Activated T-helper 1 cell treated with anti-CD3 and anti-CD28 coated beads, Interleukin-2, amount 50 U/mL, for 16 hours (primary cell): ENCODE measurements around the gene SLC19A3.
"Not testable (repeated sequence)": the region's sequence is repeated elsewhere in the genome, so short reads cannot be mapped to it uniquely, and the experiment has no call there.

ENCODE experiments used
- DNase-seq, 2 donors: peaks; one replicate each; pipeline ENCODE4 v3.0.0-alpha.2; 2020; ENCODE audit warnings: low read depth in 1 of 2, low spot score in 1 of 2

SLC19A3 gene

DNA sequence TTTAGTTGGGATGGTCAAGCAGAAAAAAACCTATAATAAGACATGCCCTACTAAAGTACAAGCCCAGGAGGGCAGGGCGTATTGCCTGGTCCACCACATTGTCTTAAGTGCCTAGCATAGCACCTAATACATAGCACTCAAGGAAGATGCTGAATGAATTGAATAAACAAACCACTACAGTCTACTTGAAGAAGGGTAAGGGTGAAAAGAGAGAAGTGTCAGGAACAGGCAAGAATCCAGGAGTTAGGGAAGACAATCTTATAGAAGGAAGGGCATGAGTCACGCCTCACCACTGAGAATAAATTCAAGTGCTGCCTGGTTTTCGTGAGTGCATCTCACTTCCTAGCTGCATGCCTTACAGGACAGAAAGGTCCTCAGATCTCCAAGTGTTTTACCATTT, 13.9 kb downstream of the SLC19A3 start:
- no peak for DNase-seq

DNA sequence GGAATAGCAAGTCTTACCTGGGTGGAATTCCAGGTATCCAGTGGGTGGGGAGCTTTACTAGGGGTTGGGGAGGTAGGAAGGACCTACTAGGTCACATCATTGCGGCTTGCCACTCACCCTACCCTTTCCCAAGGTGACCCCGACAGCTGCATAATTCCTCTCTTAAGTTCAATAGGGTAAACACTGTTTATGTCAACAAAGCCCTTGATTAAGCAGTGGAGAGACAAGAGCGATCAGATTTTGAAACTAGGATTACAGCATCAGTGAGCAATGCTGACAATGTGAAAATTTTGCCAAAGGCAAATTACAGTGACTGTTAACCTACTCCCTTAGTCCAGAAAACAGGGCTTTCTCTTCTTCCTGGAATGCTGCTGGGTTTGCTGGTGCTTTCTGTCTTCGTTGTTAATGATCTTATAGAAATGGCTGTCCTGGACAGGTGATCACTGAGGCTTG, 14.5 kb downstream of the SLC19A3 start:
- DNase-seq = no peak

DNA sequence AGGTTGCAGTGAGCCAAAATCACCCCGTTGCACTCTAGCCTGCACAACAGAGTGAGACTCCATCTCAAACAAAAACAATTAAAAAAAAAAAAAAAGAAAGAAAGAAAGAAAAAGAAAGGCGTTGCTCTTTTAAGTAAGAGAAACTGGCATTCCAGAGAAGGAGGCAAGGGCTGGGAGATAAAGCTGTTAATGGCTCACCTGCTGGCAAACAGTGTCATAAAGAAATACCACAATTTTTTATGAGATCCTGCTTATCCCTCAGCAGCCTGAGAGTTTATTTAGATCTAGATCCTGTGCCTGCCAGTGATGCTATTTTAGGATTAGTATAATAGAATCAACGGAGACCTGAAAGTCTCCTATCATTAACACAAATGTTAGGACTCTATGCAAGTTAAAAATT, 16.3 kb downstream of the SLC19A3 start:
- DNase-seq = no peak

DNA sequence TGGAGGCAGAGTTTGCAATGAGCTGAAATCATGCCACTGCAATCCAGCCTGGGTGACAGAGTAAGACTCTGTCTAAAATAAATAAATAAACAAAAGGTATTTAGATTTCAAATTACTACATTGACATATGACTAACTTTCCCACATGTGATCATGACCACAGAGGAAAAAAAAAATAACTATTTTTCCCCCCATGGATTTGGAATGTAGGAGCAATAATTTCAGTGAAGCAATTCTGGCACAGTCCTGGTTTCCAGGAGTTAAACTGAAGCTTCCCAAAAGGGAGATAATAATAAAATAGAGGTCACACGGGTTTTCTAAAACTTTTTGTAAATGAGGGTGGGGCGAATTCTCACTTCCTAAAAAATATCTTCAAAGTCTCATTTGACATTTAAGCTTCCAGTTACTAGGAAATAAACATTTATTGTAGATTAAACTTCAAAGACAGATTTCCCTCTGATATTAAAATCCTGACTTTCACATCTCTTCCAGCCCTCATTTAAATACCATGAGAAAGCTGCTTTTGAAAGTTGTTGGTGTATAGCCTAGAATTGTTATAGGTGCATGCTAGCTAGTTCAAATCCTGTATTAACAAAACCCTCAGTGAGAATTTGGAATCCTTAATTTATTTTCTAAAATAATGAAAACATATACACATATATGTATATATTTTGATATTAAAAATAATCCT, 20.7 kb downstream of the SLC19A3 start:
- DNase-seq = no peak

DNA sequence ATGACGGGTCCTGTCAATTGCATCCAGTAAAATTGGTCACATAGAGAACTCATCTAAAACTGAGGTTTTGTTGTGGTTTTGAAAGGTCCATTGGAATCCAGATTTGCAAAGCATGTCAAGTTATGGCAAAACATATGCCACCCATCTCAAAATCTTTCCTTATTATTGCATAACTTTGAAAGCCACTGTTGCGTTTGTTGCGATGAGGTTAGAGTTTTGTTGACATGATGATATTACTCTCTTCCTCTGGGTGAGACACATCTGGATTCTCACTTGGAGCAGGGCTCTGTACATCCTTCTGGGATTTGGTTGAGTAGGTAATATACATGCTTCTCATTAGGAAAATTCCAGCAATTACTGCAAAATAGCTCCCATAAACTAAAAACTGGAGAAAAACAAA, 30.6 kb downstream of the SLC19A3 start:
- DNase-seq = no peak

DNA sequence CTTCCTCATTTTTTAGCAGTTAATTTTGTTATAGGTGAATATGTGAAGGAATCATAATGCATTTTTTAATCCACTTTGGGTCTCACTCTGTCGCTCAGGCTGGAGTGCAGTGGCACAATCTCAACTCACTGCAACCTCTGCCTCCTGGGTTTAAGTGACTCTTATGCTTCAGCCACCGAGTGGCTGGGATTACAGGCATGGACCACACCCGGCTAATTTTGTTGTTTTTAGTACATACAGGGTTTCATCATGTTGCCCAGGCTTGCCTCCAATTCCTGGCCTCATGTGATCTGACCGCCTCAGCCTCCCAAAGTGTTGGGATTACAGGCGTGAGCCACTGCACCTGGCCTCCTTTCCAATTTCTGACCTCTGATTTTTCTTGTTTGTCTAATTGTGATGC, 33.6 kb downstream of the SLC19A3 start:
- DNase-seq = no peak

DNA sequence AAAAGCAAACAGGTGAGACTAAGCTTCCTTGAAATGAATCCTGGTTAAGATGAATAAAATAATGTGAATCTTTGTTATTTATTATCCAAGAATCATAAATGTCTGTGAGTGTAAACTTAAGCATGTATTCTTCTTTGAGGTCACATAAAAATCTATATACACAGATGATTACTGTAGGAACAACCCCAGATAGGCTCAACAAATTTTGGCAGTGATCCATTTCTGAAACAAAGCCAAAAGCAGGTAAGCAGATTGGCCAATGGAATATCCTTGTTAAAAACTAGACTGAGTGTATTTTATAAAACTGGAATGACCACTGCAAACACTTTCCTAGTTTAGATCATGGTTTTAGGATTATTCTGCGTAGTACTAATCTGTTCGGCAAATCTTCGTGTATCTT, 39.9 kb downstream of the SLC19A3 start:
- DNase-seq = no peak

DNA sequence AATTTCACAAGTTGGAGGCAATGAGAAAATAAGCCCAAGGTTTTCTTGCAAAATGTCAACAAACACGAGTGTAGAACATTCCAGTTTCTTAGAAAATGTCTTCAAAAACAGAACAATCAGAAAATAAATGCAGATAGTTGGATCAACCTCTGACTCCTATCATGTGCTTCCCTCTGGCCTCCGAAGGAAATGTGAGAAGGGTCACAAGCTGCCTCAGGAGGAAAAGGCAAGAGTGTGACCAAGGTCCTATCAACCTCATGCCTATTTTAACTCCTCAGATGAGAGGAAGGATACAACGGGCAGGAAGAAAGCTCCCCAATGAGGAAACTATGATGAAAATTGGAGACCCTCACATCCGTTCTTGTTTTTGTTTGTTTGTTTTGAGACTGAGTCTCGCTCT, 43.3 kb downstream of the SLC19A3 start:
- DNase-seq = no peak

DNA sequence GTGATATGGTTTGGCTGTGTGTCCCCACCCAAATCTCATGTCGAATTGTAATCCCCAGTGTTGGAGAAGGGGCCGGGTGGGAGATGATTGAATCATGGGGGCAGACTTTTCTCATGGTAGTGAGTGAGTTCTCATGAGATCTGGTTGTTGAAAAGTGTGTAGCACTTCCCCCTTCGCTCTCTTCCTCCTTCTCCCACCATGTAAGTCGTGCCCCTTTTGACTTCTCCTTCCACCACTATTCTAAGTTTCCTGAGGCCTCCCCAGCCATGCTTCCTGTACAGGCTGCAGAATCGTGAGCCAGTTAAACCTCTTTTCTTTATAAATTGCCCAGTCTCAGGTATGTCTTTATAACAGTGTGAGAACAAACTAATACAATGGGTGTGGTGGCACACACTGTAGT, 44.2 kb downstream of the SLC19A3 start:
- DNase-seq = not testable (repeated sequence)

DNA sequence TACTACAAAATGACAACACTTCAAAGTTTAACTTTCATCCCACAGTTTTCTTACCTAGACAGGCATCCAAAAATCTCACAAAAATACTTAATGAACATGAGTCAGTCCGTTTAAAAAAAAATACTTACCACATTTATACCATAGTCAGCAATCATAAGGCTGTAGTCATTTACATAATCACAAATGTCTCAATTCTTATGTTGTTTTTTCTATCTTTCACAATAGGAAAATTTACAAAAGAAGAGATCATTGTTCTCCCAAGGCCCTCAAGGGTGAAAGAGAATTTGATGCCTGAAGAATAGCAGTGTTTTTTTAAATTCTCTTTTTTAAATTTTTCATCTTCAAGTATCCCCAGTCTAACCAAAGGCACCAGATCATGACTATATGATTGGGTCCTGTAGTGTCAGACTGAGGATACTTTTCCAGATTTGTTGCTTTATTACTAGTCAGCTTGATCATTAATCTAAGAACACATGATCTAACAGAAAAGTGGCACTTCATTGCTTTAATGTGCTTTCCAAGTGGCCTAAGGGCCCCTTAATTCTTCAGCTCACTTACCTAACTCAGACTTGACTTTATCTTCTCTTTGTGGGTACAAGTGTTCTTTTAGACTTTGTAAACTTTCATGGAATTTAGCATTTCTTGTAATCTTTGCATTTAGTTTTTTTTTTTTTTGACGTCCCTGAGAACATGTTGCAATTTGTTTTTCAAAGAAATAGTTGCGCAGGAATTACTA, 46.5 kb downstream of the SLC19A3 start:
- DNase-seq = no peak

DNA sequence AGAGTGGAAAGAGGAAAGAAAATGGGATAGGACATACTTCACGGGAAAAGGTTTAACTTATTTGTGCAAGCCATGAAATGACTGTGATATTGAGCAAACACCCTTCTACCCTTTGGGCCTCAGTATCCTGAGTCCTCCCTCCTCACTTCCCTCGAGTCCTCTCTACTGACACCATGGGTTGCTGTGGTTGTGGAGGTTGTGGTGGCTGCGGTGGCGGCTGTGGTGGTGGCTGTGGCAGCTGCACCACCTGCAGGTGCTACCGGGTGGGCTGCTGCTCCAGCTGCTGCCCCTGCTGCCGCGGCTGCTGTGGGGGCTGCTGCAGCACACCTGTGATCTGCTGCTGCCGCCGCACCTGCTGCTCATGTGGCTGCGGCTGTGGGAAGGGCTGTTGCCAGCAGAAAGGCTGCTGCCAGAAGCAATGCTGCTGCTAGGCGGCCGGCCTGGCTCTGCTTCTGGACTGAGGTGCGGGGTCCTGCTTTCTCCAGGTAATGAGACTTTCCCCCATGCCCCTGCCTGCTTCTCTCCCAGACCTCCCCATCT, 51.1 kb downstream of the SLC19A3 start, which contains the start of gene SCYGR5:
Gene SCYGR5, plus strand, starts transcription at position 174 of the 540 bp plus-strand sequence. Its CDS starts 0 bp downstream, at position 174.
- DNase-seq = not testable (repeated sequence)

DNA sequence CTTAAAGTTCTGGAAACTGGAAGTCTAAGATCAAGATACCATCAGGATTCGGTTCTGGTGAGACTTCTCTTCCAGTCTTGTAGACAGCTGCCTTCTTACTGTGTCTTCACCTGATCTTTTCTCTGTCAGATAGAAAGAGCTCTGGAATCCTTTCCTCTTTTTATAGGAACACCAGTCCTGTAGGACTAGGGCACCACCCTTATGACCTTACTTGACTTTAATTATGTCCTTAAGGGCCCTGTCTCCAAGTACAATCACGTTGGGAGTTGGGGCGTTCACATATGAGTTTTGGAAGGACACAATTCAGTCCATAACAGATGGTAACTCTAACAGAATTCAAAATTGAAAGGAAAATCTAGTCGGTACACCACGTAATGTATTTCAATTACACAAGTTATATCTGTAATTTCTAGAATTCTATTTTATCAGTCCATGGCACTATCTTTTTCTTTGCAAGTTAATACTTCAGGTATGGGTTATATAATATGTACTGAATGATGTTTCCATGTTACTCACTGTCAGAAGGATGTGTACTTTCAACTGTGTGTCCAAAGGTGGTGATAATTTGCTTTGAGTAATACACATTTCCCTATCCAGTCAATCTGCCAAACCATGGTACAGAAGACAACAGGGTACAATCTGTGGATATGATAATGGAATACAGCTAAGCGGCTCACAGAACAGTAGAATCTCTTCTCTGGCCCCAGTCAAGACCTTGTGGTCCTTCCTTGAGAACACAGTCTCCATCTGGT, 52.5 kb downstream of the SLC19A3 start:
- no peak for DNase-seq

DNA sequence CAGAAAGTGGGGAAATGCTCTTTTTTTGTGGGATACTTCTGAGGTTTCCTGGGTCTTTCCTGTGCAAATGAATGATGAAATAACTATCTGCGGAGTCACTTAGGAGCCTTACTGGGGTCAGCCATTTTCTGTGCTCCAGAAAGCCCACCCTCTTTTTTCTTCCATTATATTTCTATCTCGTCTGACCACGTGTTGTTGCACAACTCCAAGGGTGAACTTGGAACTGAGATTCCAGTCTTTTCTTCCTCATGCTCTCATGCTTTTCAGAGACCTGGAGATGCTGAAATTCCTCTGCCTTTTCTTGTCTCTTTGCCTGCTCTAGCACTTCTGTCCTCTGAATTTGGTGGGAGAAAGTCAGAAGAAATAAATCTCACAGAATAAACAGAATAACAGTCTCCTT, 56.0 kb downstream of the SLC19A3 start:
- no peak for DNase-seq

DNA sequence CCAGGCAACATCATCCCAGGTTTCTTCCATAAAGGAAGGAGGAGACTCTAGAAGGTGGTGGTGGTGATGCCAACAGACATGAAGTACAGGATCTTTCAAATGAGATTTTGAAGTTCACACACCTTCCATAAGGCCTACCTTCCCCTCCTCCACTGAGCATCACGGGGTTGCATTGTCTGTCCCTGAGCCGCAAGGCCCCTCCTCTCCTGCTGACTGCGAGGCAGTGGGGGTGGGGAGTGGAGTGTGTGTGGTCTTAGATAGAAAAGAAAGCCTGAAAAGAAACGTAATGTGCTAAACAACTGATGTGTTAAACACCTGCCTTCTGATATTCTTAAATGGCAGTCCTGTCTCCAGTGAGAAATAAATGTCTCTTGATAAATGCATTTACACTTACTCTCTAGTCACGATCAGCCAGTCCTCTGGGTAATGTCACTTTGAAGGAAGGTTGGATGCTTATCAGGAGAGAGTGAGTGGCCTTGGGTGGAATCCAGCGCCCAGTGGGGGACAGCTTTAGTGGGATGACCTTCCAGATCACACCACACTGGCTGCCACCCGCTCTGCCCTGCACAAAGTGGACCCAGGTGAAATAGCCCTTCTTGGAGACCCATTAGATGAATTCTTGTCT, 56.7 kb downstream of the SLC19A3 start:
- DNase-seq = no peak

DNA sequence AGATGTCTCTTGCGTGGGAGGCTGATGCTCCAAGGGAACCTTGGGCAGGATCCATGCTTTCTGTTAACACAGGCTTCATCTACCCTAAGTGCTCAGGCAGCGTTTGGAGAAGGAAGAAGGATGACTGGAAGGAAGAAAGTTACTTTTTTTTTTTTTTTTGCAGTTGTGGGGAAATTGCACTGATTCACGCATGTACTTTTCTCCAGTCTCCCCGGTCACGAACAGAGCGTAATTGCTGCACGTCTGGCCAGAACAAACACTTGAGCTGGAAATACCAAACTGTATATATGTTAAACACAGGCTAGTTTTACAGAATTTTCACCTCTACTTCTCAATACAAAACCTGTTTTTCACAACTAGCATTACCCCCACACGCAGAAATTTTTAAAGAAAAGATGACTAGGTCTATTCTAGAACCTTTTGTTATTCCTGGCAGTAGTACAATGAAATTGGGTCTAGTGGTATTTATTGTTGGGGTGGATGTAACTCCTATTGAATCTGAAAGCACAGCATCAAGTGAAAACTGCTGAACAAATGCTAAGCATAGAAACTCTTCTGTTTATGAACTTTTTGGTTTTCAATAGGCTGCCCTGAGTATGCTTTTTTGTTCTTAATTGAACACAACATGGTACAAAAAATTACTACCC, 60.5 kb downstream of the SLC19A3 start:
- no peak for DNase-seq

DNA sequence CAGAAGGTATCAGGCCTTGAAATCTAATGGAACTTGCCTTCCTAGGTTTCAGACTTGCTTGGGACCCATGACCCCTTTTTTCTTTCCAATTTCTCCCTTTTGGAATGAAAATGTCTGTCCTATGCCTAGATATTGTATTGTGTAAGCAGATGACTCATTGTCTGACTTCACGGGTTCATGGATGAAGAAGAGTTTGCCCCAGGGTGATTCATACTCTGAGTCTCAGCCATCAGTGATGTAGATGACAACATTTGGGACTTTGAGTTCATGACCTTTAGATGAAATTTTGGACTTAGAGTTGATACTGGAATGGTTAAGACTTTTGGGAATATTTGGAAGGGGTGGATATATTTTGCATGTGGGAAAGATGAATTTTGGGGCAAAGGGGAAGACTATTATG, 62.4 kb downstream of the SLC19A3 start:
- DNase-seq = no peak

DNA sequence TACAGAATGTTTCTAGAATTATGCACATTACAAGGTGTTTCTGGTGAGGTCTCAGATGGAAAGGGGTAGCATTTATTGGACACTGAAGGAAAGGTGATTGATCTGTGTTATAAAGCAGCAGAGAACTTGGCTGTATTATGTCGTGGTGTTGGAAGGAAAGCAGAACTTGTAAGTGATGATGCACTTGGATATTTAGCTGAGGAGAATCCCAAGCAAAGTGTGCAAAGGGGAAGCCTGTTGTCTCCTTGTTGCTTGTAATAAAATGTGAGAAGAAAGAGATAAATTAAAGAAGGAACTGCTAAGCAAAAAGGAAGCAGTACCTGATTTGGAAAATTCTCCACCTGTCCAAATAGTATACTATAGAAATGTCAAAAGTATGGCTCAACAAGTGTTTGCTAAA, 63.4 kb downstream of the SLC19A3 start:
- no peak for DNase-seq

DNA sequence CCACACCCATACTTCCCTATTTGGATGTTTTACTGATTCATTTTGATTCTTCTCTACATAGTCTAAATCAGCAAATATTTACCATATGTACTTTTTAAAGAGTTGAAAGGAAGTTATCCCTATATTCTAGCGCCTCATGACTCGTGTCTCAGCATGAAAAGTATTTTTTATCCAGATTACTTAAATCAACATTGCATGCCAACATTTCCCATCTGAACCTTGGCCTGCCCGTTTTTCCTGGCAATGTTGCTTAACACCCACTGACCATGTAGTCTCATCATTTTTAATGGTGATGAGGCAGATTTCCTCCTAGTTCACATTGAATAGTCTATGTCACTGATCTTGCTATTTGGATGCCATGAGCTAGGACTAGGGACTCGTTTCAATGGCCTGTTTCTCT, 64.4 kb downstream of the SLC19A3 start:
- DNase-seq = no peak

DNA sequence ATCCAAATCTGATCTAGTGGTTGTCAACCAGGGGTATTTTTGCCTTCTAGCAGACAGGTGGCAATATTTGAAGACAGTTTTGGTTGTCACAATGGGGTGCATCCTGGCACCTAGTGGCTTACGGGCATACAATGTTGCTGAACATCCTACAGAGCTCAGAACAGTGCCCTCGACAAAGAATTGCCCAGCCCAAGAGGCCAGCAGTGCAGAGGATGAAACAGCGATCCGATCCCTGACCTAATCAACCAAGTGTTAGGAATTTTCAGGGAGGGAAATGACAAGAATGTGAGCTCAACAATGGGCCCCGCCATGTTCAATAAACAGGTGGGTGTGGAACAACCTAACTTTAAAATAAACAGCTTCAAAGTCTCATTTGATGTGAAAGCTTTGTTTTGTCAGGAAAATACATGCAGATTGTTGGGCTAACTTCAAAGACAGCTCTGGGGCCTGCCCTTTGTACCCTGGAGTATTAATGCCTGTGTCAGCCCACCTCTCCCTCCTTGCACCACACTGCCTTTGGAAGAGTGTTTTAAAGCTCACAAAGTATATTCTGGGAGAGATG, 73.8 kb downstream of the SLC19A3 start:
- DNase-seq = no peak

DNA sequence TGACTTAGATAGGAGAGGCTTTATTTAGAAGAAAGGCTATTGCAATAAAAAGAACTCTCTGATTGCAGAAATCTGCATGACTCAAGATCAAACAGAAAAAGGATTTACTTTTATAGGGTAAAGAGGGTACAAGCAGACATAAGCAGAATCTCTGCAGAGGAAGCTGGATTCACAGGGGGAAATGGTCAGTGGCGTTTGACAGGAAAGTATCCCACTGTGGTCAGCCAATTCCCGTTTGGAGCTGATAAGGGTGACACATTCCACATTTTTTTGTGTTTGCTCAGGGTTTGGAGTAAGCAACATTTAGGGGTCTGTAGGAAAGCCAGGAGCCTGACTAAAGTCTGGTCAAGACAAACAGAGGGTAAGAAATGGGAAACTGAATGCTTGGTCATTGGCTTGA, 75.2 kb downstream of the SLC19A3 start:
- DNase-seq = no peak
